Measurements from ENCODE around the gene LRRC8C.

LRRC8C gene

DNA sequence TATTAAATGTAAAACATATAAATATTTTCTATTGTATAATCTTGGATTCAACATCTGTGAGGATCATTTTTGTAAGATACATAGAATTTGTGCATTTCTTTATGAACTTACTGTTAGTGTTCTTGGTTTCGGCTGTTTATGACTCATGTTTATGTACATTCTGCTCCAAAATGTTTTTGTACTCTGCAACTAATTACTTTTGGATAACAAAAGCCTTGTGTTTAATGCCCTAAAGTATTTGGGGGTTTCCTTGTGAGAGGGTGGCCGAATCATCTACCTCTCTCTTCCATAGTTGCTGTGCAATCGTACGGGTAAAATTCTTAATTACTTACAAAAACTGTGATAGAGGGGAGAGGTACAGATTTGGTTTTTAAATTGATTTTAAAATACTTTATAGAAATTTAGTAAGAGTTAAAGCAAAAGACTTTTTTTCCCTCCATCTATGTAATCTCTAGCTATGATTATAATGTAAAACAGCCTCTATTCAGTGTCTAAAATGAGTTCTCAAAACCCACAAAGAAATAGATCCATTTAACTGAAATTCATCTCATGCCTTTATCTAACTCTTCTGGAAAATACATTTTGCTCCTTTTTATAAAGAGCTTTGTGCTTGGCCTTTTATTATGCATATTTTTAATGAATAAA, 38.7 kb upstream of the LRRC8C start:
- Histone ChIP-seq H3K36me3 (ENCODE audit: insufficient read depth, low read length) (peaks cover 10% of the 10 kb centered on the region; the same call in 1 of the 2 replicates), H3K4me2 (ENCODE audit: low read depth, low read length, poor library complexity, severe bottlenecking) (no peak overlapping the region), H3K4me1 (ENCODE audit: insufficient read depth, low read length, poor library complexity, severe bottlenecking) (peaks cover 4% of the 10 kb centered on the region), H3K27me3 (ENCODE audit: insufficient read depth, low read length, poor library complexity, severe bottlenecking) (no peaks in the 10 kb centered on the region), H3K79me2 (ENCODE audit: insufficient read depth, low read length) (no peaks in the 10 kb centered on the region), H3K9ac (ENCODE audit: low read depth, low read length, poor library complexity, severe bottlenecking) (no peak overlapping the region), H3K9me2 (replicated peaks; ENCODE audit: low read depth, low read length) (no peaks in the 10 kb centered on the region), H3K9me3 (ENCODE audit: insufficient read depth, low read depth, low read length) (no peaks in the 10 kb centered on the region), H3K4me3 (ENCODE audit: low read length, poor library complexity, severe bottlenecking) (no peak overlapping the region), H4K20me1 (ENCODE audit: insufficient read depth, low read length, poor library complexity, severe bottlenecking) (no peaks in the 10 kb centered on the region), H3F3A (ENCODE audit: low read depth) (no peaks in the 10 kb centered on the region), H2AFZ (ENCODE audit: low read length) (no peak overlapping the region)
- TF ChIP-seq CTCF (conservative IDR thresholded peaks at IDR 0.05; ENCODE audit: low read length) (no peak), EZH2phosphoT487 (IDR thresholded peaks at IDR 0.05; ENCODE audit: borderline replicate concordance) (no peak)

DNA sequence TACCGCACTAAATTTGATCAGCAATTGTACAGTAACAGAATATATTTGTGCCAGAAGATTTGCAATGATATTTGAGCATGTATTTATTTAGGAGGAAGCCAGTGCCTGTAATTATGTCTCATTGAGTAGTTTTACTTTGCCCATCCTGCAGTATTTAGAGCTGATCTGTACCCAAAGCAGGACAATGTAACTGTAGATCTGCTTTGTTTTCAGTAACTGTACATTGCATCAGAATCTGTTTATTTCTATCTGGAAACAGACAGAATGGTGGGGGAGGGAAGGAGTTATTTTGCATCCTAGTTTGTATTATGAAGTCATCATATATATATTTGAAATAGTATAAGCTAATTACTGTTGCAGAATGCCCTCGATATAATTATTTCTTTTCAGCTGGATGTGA, 36.2 kb upstream of the LRRC8C start:
- H2AFZ ChIP-seq (ENCODE audit: low read length), result no peak overlapping the region
- no peaks in the 10 kb centered on the region for H3F3A ChIP-seq (ENCODE audit: low read depth)
- H3K4me2 ChIP-seq (ENCODE audit: low read depth, low read length, poor library complexity, severe bottlenecking), result no peak overlapping the region
- no peaks in the 10 kb centered on the region for H3K27me3 ChIP-seq (ENCODE audit: insufficient read depth, low read length, poor library complexity, severe bottlenecking)
- TF ChIP-seq CTCF (conservative IDR thresholded peaks at IDR 0.05; ENCODE audit: low read length) (no peak), EZH2phosphoT487 (IDR thresholded peaks at IDR 0.05; ENCODE audit: borderline replicate concordance) (no peak)
- H3K36me3 ChIP-seq (ENCODE audit: insufficient read depth, low read length), result peaks cover 10% of the 10 kb centered on the region; the same call in 1 of the 2 replicates
- H3K9ac ChIP-seq (ENCODE audit: low read depth, low read length, poor library complexity, severe bottlenecking), result no peak overlapping the region
- no peaks in the 10 kb centered on the region for H3K9me3 ChIP-seq (ENCODE audit: insufficient read depth, low read depth, low read length)
- H3K79me2 ChIP-seq (ENCODE audit: insufficient read depth, low read length), result no peaks in the 10 kb centered on the region
- no peaks in the 10 kb centered on the region for H4K20me1 ChIP-seq (ENCODE audit: insufficient read depth, low read length, poor library complexity, severe bottlenecking)
- no peak overlapping the region for H3K4me3 ChIP-seq (ENCODE audit: low read length, poor library complexity, severe bottlenecking)
- H3K4me1 ChIP-seq (ENCODE audit: insufficient read depth, low read length, poor library complexity, severe bottlenecking), result peaks cover 4% of the 10 kb centered on the region
- H3K9me2 ChIP-seq (replicated peaks; ENCODE audit: low read depth, low read length), result no peaks in the 10 kb centered on the region

- Histone ChIP-seq H3K4me1 (ENCODE audit: insufficient read depth, low read length, poor library complexity, severe bottlenecking) (no peaks in the 10 kb centered on the region), H3K79me2 (ENCODE audit: insufficient read depth, low read length) (no peaks in the 10 kb centered on the region), H3F3A (ENCODE audit: low read depth) (no peaks in the 10 kb centered on the region), H3K36me3 (ENCODE audit: insufficient read depth, low read length) (peaks cover 7% of the 10 kb centered on the region; the same call in 1 of the 2 replicates), H3K27me3 (ENCODE audit: insufficient read depth, low read length, poor library complexity, severe bottlenecking) (no peaks in the 10 kb centered on the region), H4K20me1 (ENCODE audit: insufficient read depth, low read length, poor library complexity, severe bottlenecking) (no peaks in the 10 kb centered on the region), H3K9me2 (replicated peaks; ENCODE audit: low read depth, low read length) (no peaks in the 10 kb centered on the region), H2AFZ (ENCODE audit: low read length) (no peak overlapping the region), H3K4me3 (ENCODE audit: low read length, poor library complexity, severe bottlenecking) (no peak overlapping the region), H3K9ac (ENCODE audit: low read depth, low read length, poor library complexity, severe bottlenecking) (no peak overlapping the region), H3K4me2 (ENCODE audit: low read depth, low read length, poor library complexity, severe bottlenecking) (no peak overlapping the region), H3K9me3 (ENCODE audit: insufficient read depth, low read depth, low read length) (no peaks in the 10 kb centered on the region)
- no peak for TF ChIP-seq EZH2phosphoT487 (IDR thresholded peaks at IDR 0.05; ENCODE audit: borderline replicate concordance)
- TF ChIP-seq CTCF (conservative IDR thresholded peaks at IDR 0.05; ENCODE audit: low read length), result peak; percentile 82
Observed at GRCh38 chr1:89598450-89599331, 34.2 kb upstream of the LRRC8C start.
